Muscle of back (tissue), 11 donors: ENCODE data around the gene PPL. TPM values are rescaled to one million over a fixed set of nuclear protein-coding genes. Genes with fewer than 3 reads are reported as not detected.
A peak's percentile ranks its signal among the peaks of the same experiment; 100 is the strongest.

Experiments used
- DNase-seq, 3 donors: peaks; one replicate each; pipeline versions ENCODE4 v3.0.0 to v3.0.0-alpha.2; 2013
- polyA plus RNA-seq, 10 donors: library from polyadenylated mRNA; unstranded; fragments of 120-200 nt; gene quantifications; one replicate each; pipeline ENCODE4 v1.2.1, GENCODE V29; 2013; ENCODE audit not compliant: insufficient read length in 10 of 10

Gene PPL
- polyA plus RNA-seq, 10 donors: 0.57 to 20.2 (median 1.2) TPM

GRCh38 chr16:4891097-4891885 lies 45.7 kb downstream of the PPL start:
- no peak for DNase-seq

GRCh38 chr16:4890686-4891085 lies 46.3 kb downstream of the PPL start:
- no peak for DNase-seq

- DNase-seq: no peak
Measured at GRCh38 chr16:4890026-4890425, 46.9 kb downstream of the PPL start.

GRCh38 chr16:4888428-4889135 lies 48.4 kb downstream of the PPL start:
- no peak for DNase-seq

- DNase-seq: no peak
Measured at GRCh38 chr16:4886151-4886550, 50.8 kb downstream of the PPL start.

GRCh38 chr16:4884972-4885874 lies 51.7 kb downstream of the PPL start:
- DNase-seq: no peak

GRCh38 chr16:4884209-4884608 lies 52.7 kb downstream of the PPL start:
- no peak for DNase-seq

GRCh38 chr16:4883501-4883900 lies 53.4 kb downstream of the PPL start:
- no peak for DNase-seq

- DNase-seq: peak in 2 of 3 donors; percentile 26 to 47
Measured at GRCh38 chr16:4882633-4883285, 54.2 kb downstream of the PPL start.

GRCh38 chr16:4882000-4882632 lies 54.8 kb downstream of the PPL start:
- peak; percentile 29 to 77 (median 45) for DNase-seq

GRCh38 chr16:4880006-4880580 lies 56.9 kb downstream of the PPL start:
- no peak for DNase-seq

GRCh38 chr16:4879049-4879448 lies 57.9 kb downstream of the PPL start:
- DNase-seq: no peak

- DNase-seq: no peak
Measured at GRCh38 chr16:4877380-4877685, 59.6 kb downstream of the PPL start.

GRCh38 chr16:4876646-4877379 lies 60.1 kb downstream of the PPL start:
- DNase-seq: no peak

- DNase-seq: no peak
Measured at GRCh38 chr16:4874666-4875065, 62.3 kb downstream of the PPL start.

- no peak for DNase-seq
Measured at GRCh38 chr16:4873091-4873490, 63.9 kb downstream of the PPL start.

GRCh38 chr16:4871071-4871470 lies 65.9 kb downstream of the PPL start:
- DNase-seq: no peak

- DNase-seq: no peak
Measured at GRCh38 chr16:4870138-4870671, 66.7 kb downstream of the PPL start.

GRCh38 chr16:4869147-4869805 lies 67.7 kb downstream of the PPL start:
- no peak for DNase-seq
